HG03066 (cell line): ENCODE measurements around the gene PNPLA8.

Experiments used
- ATAC-seq: cut with Tn5 transposase; IDR thresholded peaks from one replicate; pipeline ENCODE4 v1.9.1; 2021; ENCODE audit warnings: low read depth; ENCODE audit not compliant: unreplicated experiment

Gene PNPLA8

DNA sequence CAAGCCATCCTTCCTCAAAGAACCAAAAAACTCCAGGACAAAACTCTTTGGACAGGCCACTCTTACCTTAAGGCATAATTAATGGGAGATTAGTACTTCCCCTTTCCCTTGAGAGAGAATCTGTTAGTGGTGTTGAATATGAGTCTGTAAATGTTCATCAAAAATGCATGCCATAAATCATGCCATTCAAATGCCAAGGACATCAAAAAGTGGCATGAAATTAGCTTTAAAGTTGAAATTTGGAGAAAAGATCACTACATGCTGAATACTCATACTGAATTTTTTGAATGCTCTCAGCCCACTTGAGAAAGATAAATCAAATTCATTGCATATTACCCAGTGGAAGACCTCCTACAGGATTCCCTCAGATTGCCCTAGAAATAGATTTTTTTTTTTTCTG is 76.4 kb downstream of the PNPLA8 start:
- ATAC-seq: no peak

DNA sequence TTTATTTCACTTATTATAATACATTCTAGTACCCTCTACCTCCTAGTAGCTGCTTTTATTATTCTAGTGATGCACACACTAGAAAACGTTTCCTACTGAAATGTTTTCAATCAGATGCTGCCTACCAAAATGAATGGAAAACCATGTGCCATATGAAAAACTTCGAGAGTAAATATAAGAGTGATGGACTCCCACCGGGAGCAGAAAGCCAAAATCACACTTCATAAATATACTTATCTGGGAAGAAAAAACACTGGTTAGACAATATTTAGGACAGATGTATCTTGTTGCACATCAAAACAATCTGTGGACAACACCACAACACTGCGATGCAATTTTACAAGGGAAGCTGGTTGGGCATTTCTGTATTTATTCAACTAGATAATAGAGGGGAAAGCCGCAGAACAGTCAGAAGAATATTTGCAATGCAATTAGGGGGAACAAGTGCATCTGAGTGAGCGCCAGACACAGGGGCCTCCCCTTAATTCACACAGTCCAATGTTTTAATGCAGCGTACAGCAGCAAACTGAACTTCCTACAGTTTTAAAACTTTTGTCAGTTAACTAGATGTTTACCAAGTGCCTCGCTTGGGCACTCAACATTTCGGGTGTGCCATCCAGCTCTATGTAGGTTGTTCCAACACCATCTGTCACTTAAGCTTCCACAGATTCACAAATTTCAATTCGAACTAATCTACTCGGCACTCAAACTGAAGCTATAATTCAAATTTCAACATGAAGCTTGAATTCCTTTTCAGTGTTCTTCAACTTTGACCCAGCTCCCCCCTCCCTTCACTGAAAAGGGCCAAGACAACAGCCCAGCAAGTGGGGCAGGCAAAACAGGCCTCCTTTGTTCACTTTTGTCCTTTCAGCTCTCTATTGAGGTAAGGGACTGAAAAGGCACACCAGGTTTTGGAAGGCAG is 77.1 kb downstream of the PNPLA8 start:
- no peak for ATAC-seq

DNA sequence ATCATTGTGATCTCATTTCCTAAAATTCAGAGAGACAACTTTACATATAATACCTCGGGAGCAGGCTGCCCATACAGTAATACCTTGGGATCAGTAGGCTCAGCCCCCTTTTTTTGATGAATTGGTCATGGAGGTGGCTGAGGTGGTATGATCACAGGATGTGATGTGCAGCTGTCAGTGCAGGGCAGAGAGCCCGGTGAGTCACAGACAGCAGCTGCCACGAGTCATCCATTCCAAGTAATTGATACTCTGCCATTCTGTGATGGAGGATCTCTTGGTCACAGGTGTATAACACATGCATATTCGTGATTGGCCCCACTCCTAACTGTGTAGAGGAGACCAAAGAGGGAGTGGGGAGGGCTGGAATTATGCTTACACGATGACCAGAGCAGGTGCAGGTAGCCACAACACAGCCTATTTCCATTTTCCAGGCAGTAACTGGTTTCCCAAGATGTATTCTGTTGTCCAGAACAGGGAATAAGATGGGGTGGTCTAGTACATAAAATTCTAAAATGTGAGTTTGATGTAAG is 83.8 kb downstream of the PNPLA8 start:
- no peak for ATAC-seq

DNA sequence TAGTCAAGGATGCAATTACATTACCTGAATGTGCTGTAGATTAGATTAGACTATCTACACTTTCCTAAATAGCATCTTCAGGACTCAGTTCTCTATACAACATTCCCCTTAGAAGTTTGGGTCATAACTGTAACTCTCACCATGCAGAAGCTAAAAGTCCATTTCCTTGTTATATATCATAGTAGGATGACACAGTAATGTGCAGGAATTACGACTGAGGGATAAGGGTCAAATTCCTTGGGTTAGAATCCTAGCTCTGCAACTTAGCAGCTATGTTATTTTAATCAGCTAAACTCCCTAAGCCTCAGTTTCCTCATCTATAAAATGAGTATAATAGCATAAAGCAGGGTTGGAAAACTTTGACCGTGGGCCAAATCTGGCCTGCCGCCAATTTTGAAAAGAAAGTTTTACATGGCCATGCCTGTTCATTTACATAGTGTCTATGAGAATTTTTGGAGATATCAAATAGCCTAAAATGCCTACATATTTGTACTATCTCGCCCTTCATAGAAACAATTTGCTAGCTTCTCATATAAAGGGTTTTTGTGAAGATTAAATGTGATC is 84.5 kb downstream of the PNPLA8 start:
- no peak for ATAC-seq

DNA sequence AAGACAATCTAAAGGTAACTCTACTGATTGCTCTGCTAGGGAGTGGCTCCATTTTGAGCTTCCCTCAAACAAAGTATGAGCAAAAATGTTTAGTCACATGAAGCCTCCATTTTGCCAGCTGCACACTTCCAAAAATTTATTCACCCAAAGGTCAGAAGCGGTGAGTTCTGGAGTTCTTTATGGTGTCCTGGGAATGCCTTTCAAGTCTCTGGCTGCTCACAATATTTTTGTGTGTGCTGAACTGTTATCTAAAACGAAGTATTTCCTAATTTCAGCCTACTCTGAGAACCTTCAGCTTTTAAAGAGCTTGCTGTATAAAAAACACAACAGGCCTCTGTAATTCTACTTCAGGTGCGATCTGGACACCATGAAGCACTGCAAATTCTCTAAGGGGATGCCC is 85.3 kb downstream of the PNPLA8 start:
- no peak for ATAC-seq

DNA sequence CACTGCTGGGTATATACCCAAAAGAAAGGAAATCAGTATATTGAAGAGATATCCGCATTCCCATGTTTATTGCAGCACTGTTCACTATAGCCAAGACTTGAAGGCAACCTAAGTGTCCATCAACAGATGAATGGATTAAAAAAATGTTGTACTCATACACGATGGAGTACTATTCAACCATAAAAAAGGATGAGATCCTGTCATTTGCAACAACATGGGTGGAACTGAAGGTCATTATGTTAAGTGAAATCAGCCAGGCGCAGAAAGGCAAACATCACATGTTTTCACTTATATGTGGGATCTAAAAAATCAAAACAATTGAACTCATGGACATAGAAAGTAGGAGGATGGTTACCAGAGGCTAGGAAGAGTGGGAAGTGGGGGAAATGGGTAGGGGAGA is 89.0 kb downstream of the PNPLA8 start:
- ATAC-seq: no peak

DNA sequence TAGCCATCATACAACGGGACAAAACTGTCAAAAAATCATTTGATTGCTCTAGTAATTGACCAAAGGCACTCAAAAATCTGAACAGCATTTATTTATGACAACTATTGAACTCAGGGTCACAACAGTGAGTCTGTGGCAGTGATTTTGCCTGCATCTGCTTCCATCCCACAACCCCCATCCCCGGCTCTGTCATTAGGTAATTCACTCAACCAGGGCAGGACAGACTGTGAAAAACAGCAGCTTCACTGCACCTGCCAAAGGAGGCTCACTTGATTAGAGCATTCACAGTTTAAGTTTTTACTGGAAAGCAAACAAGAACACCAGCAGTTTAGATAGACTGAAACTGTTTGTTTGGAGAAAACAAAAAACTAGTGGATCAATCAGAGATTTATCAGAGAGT is 91.9 kb downstream of the PNPLA8 start:
- ATAC-seq: no peak

DNA sequence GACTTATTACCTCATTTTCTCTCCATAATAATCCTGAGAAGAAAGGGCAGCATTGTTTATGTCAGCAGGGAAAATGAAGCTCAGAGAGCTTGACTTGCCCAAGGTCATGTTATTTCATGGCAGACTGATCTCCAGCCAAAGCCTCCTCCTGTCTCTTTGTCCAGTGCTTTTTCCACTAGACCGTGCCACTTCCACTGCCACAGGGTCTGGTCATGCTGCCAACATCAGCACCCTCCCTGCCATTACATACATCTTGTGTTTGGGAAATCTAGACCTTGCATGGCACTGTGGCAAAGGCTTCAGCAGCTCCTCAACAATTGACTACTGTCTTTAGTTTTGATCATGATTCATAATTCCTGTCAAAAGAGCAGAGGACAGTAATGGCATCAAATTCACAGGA is 94.8 kb downstream of the PNPLA8 start:
- no peak for ATAC-seq

DNA sequence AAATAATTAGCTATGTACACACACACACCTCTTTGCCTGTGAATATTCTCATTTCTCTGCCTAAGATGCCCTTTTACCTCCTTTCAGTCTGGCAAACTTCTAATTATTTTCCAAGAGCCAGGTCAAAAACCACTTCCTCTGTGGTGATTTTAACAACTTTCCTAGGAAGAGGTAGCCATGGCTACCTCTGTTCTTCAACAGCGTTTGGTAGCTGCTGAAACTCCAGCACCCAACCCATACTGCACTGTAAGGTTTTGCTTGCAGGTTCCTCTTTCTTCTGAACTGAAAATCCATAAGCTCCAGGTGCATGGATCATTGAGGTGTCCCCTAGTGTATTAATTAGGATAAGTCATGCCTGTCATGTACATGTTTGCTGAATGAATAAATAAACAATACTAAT is 95.3 kb downstream of the PNPLA8 start:
- no peak for ATAC-seq

DNA sequence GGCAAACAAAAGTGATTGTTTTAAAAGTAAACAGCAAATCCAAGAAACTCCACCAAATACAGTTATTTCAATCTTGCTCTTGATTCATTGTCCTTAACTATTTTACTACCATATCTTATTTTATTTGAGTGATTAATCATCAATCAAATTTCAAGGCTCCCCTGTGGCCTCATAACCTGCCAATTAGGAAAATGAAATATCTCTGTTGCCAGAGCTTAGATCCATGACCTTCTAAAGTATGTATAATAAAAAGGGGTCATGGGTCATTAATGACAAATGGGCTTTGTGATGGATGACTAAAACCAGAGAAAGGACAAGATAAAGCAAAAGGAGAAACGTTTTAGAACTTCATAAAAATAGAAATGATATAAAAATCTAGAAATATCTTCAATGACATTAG is 98.2 kb downstream of the PNPLA8 start:
- ATAC-seq: no peak

DNA sequence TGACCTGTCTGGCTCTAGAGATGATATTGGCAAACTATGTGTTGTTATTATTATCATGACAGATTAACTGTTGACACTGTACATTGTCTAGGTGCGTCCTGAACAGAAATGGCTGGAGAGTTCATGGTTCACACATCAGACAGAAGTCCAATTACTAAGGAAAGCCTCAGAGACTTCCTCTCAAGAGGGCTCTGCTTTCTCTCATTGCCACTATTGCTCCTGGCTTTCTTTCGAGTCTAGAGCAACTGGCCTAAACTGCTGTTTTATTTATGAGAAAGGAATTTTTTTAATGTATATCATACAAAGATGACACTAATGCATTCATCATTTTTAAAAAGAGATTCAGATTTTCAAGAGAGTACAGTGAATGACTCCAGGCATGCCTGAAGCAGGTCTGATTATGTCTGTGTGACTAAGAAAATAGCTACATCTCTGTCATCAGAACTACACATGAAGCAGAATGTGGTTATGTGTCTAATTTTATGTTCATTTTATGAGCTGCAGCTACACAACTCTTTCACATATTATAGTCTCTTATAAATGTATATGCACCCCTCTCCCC is 100.1 kb downstream of the PNPLA8 start:
- ATAC-seq: no peak

DNA sequence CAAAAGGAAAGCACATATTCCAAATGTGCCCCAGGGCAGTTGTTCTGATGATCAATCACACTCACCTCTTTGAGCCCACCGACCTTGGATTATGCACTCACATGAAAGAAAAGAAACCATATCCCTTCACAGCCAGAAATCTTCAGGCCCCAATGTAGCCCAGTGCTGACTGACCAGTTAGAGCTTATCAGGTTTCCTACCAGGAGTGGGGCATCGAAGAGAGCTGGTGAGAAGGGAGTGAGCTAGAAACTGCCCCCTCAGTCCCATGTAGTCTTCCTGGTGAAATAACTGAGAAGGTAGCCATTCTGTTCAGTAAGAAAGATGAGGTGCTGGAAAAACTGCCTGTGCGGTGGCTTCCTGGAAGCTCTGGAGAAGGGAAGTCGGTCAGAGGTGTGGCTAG is 101.9 kb downstream of the PNPLA8 start:
- ATAC-seq: no peak

DNA sequence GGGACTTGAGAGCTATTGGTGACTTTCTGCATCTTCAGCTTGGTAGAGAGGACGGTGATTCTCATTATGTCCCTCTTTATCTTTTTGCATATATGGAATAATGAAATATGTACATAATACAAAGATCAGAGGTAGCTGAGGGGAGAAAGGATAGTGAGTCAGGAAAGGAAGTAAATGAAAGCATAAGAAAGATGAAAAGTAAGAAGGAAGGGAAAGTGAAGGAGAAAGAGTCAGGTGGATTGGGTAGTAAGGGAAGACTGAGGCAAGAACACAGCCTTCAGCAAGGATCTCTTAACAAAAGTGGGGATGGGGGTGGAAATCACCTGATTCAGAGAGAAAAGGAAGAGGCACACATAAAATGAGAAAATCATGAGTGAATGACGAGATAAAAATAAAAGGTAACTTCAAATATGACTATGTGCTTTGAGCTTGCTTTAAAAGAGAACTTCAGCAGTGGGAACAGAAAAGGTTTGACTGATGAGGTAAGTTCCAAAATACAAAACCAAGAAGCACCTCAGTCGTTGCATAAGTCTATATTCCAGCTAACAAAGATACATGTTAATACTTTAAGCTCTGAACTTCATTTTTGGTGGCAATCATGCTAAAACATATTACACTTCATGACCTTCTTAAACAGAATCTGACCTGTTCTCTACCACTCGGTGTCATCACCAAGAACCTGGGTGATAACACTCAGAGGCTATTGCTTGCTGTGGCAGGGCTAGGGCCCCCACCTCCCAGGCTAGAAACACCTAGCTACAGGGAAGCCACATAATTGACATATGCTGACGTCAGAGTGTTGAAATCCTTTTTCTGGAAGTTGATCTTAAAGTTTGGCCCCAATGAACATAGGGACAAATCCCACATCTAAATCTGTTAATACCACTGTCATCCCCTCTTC is 102.6 kb downstream of the PNPLA8 start:
- ATAC-seq: no peak

DNA sequence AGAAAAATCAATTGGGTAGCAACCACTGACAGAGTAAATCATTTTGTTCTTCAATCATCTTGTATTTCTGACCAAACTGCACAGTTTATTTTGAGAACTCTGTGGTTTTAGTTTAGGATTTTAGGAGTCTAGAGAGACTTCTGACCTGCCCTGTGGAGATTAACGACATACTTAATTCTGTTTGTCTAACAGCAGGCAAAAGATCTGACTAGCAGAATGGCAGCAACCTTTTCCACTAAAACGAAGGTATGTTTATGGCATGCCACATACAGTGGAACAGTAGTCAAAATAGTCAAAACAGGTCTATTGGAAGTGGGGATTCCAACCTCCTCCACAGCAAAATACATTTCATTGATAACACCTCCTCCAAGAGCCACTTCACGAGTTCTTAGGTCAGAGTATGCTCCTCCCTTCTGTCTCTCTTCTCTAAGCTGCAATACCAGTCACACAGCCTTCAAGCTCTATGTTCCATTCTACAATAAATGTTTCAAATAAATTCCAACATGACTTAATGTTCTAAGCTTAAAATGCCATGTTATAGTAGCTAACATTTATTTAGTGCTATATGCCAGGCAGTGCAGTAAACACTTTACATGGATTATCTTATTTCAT is 104.1 kb downstream of the PNPLA8 start:
- no peak for ATAC-seq
